ENCODE measurements around the gene UBE2V1. TPM values are rescaled to one million over a fixed set of nuclear protein-coding genes. Genes with fewer than 3 reads are reported as not detected.

The UBE2V1 gene
- total and polyA plus RNA-seq, 10 of the 15 experiments (the other 5 are each of a cell fraction or from before 2014, with no cell fraction given), result 51.8 to 219 (median 141) TPM

DNA sequence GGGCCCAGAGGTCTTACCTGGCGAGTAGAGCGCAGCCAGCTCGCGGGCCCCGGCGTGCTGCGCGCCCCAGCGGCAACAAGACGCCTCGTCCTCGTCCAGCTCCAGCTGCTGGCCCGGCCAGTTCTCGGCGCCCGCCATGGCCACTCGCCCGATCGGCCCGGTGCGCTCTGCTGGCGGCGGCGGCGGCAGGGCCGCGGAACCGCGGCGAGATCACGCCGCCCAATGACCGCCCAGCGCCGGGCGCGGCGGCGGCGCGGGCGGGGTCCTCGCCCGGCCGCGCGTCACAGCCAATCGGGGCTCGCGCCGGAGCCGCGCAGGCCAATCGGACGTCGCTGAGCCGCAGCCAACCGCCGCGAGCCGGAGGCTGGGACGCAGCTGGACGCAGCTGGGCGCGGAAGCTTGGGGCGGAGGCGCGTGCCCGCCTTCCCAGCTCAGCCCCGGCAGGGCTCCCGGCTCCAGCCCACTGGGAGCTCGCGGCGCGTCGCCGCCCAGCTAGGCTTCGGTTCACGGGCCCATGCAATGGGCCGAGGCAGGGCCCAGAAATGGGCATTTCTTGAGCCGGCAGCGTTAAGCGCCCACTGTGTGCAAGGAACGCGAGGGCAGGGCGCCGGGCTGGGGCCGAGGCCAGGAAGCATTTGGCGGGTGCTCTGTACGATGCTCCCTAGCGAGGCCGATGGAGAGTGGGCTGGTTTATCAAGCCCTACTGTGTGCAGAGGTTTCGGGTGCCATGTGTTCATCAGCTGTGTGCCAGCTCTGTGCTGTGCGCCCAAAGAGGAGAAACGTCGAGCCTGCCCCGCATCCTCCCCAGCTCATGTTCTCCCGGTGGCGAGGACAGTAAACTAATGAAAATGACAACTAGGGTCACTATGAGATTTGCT, 40.8 kb upstream of the UBE2V1 start, which contains the start of gene PEDS1 (continued):
- TF ChIP-seq, protein P1, sequence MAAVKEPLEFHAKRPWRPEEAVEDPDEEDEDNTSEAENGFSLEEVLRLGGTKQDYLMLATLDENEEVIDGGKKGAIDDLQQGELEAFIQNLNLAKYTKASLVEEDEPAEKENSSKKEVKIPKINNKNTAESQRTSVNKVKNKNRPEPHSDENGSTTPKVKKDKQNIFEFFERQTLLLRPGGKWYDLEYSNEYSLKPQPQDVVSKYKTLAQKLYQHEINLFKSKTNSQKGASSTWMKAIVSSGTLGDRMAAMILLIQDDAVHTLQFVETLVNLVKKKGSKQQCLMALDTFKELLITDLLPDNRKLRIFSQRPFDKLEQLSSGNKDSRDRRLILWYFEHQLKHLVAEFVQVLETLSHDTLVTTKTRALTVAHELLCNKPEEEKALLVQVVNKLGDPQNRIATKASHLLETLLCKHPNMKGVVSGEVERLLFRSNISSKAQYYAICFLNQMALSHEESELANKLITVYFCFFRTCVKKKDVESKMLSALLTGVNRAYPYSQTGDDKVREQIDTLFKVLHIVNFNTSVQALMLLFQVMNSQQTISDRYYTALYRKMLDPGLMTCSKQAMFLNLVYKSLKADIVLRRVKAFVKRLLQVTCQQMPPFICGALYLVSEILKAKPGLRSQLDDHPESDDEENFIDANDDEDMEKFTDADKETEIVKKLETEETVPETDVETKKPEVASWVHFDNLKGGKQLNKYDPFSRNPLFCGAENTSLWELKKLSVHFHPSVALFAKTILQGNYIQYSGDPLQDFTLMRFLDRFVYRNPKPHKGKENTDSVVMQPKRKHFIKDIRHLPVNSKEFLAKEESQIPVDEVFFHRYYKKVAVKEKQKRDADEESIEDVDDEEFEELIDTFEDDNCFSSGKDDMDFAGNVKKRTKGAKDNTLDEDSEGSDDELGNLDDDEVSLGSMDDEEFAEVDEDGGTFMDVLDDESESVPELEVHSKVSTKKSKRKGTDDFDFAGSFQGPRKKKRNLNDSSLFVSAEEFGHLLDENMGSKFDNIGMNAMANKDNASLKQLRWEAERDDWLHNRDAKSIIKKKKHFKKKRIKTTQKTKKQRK (IDR thresholded peaks at IDR 0.05; ENCODE audit: low read depth, low read length), result no peak
- TF ChIP-seq, protein P2, sequence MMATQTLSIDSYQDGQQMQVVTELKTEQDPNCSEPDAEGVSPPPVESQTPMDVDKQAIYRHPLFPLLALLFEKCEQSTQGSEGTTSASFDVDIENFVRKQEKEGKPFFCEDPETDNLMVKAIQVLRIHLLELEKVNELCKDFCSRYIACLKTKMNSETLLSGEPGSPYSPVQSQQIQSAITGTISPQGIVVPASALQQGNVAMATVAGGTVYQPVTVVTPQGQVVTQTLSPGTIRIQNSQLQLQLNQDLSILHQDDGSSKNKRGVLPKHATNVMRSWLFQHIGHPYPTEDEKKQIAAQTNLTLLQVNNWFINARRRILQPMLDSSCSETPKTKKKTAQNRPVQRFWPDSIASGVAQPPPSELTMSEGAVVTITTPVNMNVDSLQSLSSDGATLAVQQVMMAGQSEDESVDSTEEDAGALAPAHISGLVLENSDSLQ (IDR thresholded peaks at IDR 0.05), result no peak
- TF ChIP-seq ZBTB4 (CRISPR knock-in tag; IDR thresholded peaks at IDR 0.05) (no peak), YY1 (IDR thresholded peaks at IDR 0.05; ENCODE audit: low read depth, low read length) (peak; percentile 83), ETV6 (conservative IDR thresholded peaks at IDR 0.05 in 1 of 2, IDR thresholded peaks at IDR 0.05 in 1 of 2; ENCODE audit: borderline replicate concordance in 1 of 2, low read depth in 1 of 2) (no peak), TARDBP (IDR thresholded peaks at IDR 0.05; ENCODE audit: borderline replicate concordance) (no peak), ZNF24 (IDR thresholded peaks at IDR 0.05) (no peak), SREBF1 (IDR thresholded peaks at IDR 0.05; ENCODE audit: low read length) (no peak)
- TF ChIP-seq, protein P3, sequence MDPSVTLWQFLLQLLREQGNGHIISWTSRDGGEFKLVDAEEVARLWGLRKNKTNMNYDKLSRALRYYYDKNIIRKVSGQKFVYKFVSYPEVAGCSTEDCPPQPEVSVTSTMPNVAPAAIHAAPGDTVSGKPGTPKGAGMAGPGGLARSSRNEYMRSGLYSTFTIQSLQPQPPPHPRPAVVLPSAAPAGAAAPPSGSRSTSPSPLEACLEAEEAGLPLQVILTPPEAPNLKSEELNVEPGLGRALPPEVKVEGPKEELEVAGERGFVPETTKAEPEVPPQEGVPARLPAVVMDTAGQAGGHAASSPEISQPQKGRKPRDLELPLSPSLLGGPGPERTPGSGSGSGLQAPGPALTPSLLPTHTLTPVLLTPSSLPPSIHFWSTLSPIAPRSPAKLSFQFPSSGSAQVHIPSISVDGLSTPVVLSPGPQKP (IDR thresholded peaks at IDR 0.05; ENCODE audit: low read depth, low read length), result no peak; the same call in 1 of the 2 replicates
- TF ChIP-seq, protein P4, sequence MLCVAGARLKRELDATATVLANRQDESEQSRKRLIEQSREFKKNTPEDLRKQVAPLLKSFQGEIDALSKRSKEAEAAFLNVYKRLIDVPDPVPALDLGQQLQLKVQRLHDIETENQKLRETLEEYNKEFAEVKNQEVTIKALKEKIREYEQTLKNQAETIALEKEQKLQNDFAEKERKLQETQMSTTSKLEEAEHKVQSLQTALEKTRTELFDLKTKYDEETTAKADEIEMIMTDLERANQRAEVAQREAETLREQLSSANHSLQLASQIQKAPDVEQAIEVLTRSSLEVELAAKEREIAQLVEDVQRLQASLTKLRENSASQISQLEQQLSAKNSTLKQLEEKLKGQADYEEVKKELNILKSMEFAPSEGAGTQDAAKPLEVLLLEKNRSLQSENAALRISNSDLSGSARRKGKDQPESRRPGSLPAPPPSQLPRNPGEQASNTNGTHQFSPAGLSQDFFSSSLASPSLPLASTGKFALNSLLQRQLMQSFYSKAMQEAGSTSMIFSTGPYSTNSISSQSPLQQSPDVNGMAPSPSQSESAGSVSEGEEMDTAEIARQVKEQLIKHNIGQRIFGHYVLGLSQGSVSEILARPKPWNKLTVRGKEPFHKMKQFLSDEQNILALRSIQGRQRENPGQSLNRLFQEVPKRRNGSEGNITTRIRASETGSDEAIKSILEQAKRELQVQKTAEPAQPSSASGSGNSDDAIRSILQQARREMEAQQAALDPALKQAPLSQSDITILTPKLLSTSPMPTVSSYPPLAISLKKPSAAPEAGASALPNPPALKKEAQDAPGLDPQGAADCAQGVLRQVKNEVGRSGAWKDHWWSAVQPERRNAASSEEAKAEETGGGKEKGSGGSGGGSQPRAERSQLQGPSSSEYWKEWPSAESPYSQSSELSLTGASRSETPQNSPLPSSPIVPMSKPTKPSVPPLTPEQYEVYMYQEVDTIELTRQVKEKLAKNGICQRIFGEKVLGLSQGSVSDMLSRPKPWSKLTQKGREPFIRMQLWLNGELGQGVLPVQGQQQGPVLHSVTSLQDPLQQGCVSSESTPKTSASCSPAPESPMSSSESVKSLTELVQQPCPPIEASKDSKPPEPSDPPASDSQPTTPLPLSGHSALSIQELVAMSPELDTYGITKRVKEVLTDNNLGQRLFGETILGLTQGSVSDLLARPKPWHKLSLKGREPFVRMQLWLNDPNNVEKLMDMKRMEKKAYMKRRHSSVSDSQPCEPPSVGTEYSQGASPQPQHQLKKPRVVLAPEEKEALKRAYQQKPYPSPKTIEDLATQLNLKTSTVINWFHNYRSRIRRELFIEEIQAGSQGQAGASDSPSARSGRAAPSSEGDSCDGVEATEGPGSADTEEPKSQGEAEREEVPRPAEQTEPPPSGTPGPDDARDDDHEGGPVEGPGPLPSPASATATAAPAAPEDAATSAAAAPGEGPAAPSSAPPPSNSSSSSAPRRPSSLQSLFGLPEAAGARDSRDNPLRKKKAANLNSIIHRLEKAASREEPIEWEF (IDR thresholded peaks at IDR 0.05; ENCODE audit: insufficient replicate concordance, low read depth, low read length), result no peak
- TF ChIP-seq, protein P5, sequence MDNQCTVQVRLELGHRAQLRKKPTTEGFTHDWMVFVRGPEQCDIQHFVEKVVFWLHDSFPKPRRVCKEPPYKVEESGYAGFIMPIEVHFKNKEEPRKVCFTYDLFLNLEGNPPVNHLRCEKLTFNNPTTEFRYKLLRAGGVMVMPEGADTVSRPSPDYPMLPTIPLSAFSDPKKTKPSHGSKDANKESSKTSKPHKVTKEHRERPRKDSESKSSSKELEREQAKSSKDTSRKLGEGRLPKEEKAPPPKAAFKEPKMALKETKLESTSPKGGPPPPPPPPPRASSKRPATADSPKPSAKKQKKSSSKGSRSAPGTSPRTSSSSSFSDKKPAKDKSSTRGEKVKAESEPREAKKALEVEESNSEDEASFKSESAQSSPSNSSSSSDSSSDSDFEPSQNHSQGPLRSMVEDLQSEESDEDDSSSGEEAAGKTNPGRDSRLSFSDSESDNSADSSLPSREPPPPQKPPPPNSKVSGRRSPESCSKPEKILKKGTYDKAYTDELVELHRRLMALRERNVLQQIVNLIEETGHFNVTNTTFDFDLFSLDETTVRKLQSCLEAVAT (IDR thresholded peaks at IDR 0.05), result no peak

Data from GM12878 (cell line).